Fibroblast of lung (primary cell): ENCODE data around the gene RAB36. TPM values are rescaled to one million over a fixed set of nuclear protein-coding genes. Genes with fewer than 3 reads are reported as not detected.

ENCODE experiments used
- DNase-seq, 2 donors: peaks; one replicate each; pipeline versions ENCODE4 v3.0.0 to v3.0.0-alpha.2; 2010; ENCODE audit warnings: low read depth in 2 of 2
- H2AFZ ChIP-seq: 2 replicates; pipeline ENCODE4 v1.5.1; 2012; ENCODE audit warnings: low read length, control low read depth, inconsistent platforms
- H3K27ac ChIP-seq: 2 replicates; pipeline ENCODE4 v1.5.1; 2011; ENCODE audit warnings: low read length, control low read depth; ENCODE audit not compliant: insufficient read depth
- H3K27me3 ChIP-seq: 2 replicates; pipeline ENCODE4 v1.5.1; 2011; ENCODE audit warnings: mild to moderate bottlenecking, low read length; ENCODE audit not compliant: control insufficient read depth, insufficient read depth
- H3K36me3 ChIP-seq: 2 replicates; pipeline ENCODE4 v1.5.1; 2011; ENCODE audit warnings: low read length; ENCODE audit not compliant: control insufficient read depth, insufficient read depth
- H3K4me1 ChIP-seq: 2 replicates; pipeline ENCODE4 v1.5.1; 2011; ENCODE audit warnings: low read length; ENCODE audit not compliant: control insufficient read depth, insufficient read depth; ENCODE audit errors: extremely low read depth
- H3K4me2 ChIP-seq: 2 replicates; pipeline ENCODE4 v1.5.1; 2011; ENCODE audit warnings: low read length, control low read depth; ENCODE audit not compliant: insufficient read depth; ENCODE audit errors: extremely low read depth
- H3K4me3 ChIP-seq, 4 experiments: fragments of 200-600 bp in 1 of 4; sonication (generic) in 1 of 4; replicated peaks in 1 of 4; 2 replicates each; pipeline ENCODE4 v1.5.1; 2011 to 2016; ENCODE audit warnings: low read length in 4 of 4, low read depth in 3 of 4, mild to moderate bottlenecking in 3 of 4, control low read depth in 2 of 4, inconsistent platforms in 1 of 4, mixed read lengths in 1 of 4; ENCODE audit not compliant: insufficient read depth in 1 of 4; ENCODE audit errors: control extremely low read depth in 1 of 4
- H3K79me2 ChIP-seq: 2 replicates; pipeline ENCODE4 v1.5.1; 2012; ENCODE audit warnings: mild to moderate bottlenecking, low read length, inconsistent platforms; ENCODE audit not compliant: control insufficient read depth, insufficient read depth
- H3K9ac ChIP-seq: 2 replicates; pipeline ENCODE4 v1.5.1; 2011; ENCODE audit warnings: mild to moderate bottlenecking, low read length, control low read depth; ENCODE audit not compliant: insufficient read depth
- H3K9me3 ChIP-seq: 2 replicates; pipeline ENCODE4 v1.5.1; 2012; ENCODE audit warnings: low read depth, low read length; ENCODE audit not compliant: control insufficient read depth, insufficient read depth
- H4K20me1 ChIP-seq: 2 replicates; pipeline ENCODE4 v1.5.1; 2011; ENCODE audit warnings: low read length; ENCODE audit not compliant: control insufficient read depth, insufficient read depth; ENCODE audit errors: extremely low read depth
- EZH2 ChIP-seq: IDR thresholded peaks from 2 replicates; pipeline ENCODE4 v1.5.1; 2012; ENCODE audit warnings: low read length, control low read depth, mild to moderate bottlenecking; ENCODE audit errors: missing control alignments
- polyA plus RNA-seq, 2 donors: library from polyadenylated mRNA; depleted of rRNA in 1 of 2; stranded (reverse) in 1 of 2; unstranded in 1 of 2; fragments of >200 nt; gene quantifications; 2 replicates each; pipeline ENCODE4 v1.2.1, GENCODE V29; 2011 to 2012; ENCODE audit warnings: missing spikeins in 1 of 2
- total RNA-seq: library from RNA; depleted of rRNA; stranded (reverse); fragments of >200 nt; gene quantifications from 2 replicates; pipeline ENCODE4 v1.2.1, GENCODE V29; 2014
- TF ChIP-seq, protein P1 (sequence below), 2 donors: IDR thresholded peaks in 1 of 2; conservative IDR thresholded peaks in 1 of 2; 1 replicate in 1 of 2; 2 replicates in 1 of 2; pipeline ENCODE4 v1.5.1; 2011 to 2012; ENCODE audit warnings: low read length in 2 of 2, control low read depth in 1 of 2, inconsistent platforms in 1 of 2, low read depth in 1 of 2, mild to moderate bottlenecking in 1 of 2

RAB36 gene
- total and polyA plus RNA-seq, 2 donors (not counting 1 experiment from before 2014, with no cell fraction given), result 2.5 to 3.7 TPM

DNA sequence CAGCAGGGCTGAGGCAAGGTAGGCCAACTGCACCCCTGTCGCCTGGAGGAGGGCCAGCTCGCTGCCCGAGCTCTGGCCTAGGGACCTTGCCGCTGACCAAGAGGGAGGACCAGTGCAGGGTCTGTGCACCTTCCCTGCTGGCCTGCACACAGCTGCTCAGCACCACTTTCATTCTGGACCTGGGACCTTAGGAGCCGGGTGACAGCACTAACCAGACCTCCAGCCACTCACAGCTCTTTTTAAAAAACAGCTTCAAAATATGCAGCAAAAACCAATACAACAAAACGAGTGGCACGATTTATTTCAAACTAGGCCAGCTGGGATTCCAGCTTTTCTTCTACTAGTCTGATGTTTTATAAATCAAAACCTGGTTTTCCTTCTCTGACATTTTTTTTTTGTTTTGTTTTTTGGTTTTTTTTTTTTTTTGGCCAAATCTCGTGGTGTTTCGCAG is 21.4 kb upstream of the RAB36 start:
- DNase-seq, result no peak
- Histone ChIP-seq H3K4me2 (no peak overlapping the region), H3K9me3 (no peaks in the 10 kb centered on the region), H3K36me3 (no peaks in the 10 kb centered on the region), H2AFZ (no peak overlapping the region), H4K20me1 (no peaks in the 10 kb centered on the region), H3K4me3 (no peak overlapping the region), H3K27ac (no peak overlapping the region), H3K79me2 (no peaks in the 10 kb centered on the region), H3K4me1 (no peaks in the 10 kb centered on the region), H3K27me3 (no peaks in the 10 kb centered on the region), H3K9ac (no peak overlapping the region)
- no peak for TF ChIP-seq EZH2
- TF ChIP-seq, protein P1, sequence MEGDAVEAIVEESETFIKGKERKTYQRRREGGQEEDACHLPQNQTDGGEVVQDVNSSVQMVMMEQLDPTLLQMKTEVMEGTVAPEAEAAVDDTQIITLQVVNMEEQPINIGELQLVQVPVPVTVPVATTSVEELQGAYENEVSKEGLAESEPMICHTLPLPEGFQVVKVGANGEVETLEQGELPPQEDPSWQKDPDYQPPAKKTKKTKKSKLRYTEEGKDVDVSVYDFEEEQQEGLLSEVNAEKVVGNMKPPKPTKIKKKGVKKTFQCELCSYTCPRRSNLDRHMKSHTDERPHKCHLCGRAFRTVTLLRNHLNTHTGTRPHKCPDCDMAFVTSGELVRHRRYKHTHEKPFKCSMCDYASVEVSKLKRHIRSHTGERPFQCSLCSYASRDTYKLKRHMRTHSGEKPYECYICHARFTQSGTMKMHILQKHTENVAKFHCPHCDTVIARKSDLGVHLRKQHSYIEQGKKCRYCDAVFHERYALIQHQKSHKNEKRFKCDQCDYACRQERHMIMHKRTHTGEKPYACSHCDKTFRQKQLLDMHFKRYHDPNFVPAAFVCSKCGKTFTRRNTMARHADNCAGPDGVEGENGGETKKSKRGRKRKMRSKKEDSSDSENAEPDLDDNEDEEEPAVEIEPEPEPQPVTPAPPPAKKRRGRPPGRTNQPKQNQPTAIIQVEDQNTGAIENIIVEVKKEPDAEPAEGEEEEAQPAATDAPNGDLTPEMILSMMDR (conservative IDR thresholded peaks at IDR 0.05 in 1 of 2, IDR thresholded peaks at IDR 0.05 in 1 of 2; ENCODE audit: low read depth in 1 of 2, low read length in 2 of 2), result no peak

DNA sequence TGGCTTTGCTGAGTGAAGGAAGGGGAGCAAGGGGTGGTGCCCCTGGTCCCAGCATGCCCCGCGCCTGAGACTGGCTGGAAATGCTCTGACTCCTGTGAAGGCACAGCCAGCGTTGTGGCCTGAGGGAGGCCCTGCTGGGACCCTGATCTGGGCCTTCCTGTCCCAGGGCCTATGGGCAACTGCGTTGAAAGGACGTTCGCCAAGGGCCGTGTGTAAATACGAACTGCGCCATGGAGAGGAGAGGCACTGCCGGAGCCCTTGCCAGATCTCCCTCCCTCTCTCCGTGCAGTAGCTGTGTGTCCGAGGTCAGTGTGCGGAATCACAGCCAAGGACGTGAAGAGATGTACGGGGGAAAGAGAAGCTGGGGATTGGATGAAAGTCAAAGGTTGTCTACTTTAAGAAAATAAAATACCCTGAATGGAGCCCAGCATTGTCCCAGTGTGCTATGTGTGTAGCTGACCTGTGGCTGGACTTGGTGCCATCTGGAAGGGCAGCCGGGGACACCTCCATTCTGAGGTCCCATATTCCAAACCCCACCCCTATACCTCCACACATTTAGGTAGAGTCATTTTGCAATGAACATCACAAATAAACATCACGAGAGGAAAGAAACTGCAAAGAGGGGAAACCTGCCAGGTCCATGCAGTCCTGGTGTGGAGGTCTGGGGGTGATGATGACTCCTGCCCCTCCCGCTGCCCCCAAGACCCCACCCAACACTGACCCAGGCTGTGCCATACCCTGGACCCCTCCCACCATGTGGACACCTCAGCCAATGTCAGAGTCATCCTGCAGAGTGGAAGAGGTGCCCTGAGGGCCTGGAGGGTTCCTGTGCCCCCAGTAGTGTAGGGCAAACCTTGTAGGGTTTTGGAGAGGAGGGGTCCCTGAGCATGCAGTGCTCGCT is 20.4 kb upstream of the RAB36 start:
- H3K4me2 ChIP-seq, result peak overlapping the region; percentile 8
- H3K4me1 ChIP-seq, result no peaks in the 10 kb centered on the region
- no peaks in the 10 kb centered on the region for H3K79me2 ChIP-seq
- no peak overlapping the region for H3K9ac ChIP-seq
- H3K9me3 ChIP-seq, result no peaks in the 10 kb centered on the region
- TF ChIP-seq EZH2, result no peak
- TF ChIP-seq, protein P1 (conservative IDR thresholded peaks at IDR 0.05 in 1 of 2, IDR thresholded peaks at IDR 0.05 in 1 of 2; ENCODE audit: low read depth in 1 of 2, low read length in 2 of 2), result no peak
- no peaks in the 10 kb centered on the region for H4K20me1 ChIP-seq
- no peak overlapping the region for H3K4me3 ChIP-seq
- no peaks in the 10 kb centered on the region for H3K36me3 ChIP-seq
- H3K27ac ChIP-seq, result no peak overlapping the region
- no peak for DNase-seq
- no peaks in the 10 kb centered on the region for H3K27me3 ChIP-seq
- no peak overlapping the region for H2AFZ ChIP-seq

DNA sequence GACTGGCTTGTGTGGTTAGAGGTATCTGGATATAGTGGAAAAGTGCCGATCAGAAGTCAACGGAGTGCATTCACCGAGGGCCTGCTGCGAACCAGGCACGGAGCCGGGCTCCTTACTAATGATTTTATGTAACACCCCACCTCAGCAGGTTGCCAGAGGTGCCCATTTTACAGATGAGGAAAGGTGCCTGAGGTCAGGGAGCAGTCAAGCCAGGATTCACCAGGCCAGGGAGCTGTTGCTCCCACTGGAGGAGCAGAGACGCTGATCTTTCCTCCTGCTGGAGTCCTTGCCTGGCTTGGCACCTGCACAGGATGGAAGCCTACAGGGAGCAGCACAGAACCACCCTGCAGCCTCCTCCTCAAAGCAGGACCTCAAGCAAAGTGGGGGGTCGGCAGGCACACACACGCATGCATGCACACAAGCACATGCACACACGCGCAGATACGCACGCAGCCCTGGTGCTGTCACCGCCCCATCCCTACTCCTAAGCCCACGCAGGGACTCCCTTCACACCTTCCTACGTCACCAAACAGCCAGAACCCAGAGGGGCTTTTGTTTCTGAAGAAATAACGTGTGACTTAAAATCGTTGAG is 19.7 kb upstream of the RAB36 start:
- no peak for DNase-seq

More for the DNA sequence above, 19.7 kb upstream of the RAB36 start:
- no peaks in the 10 kb centered on the region for H3K27me3 ChIP-seq
- no peaks in the 10 kb centered on the region for H3K36me3 ChIP-seq
- H3K9me3 ChIP-seq, result no peaks in the 10 kb centered on the region
- H3K4me2 ChIP-seq, result no peak overlapping the region
- no peak overlapping the region for H3K27ac ChIP-seq
- H3K9ac ChIP-seq, result no peak overlapping the region
- H3K4me1 ChIP-seq, result no peaks in the 10 kb centered on the region
- H3K79me2 ChIP-seq, result no peaks in the 10 kb centered on the region
- no peaks in the 10 kb centered on the region for H4K20me1 ChIP-seq
- no peak for TF ChIP-seq EZH2
- TF ChIP-seq, protein P1 (conservative IDR thresholded peaks at IDR 0.05 in 1 of 2, IDR thresholded peaks at IDR 0.05 in 1 of 2; ENCODE audit: low read depth in 1 of 2, low read length in 2 of 2), result no peak
- H2AFZ ChIP-seq, result no peak overlapping the region
- H3K4me3 ChIP-seq, result no peak overlapping the region
